ENCODE data around the gene PYGB.
A peak's percentile ranks its signal among the peaks of the same experiment; 100 is the strongest.

The PYGB gene

GRCh38 chr20:25244976-25245375 is 2.9 kb upstream of the PYGB start:
- TF ChIP-seq POLR2AphosphoS5 (IDR thresholded peaks at IDR 0.05; ENCODE audit: low read depth, low read length) (no peak), FOXP2 (optimal IDR thresholded peaks at IDR 0.05; ENCODE audit: borderline replicate concordance, extremely low read depth, extremely low read length, insufficient read depth) (no peak)
- TF ChIP-seq, protein P1, sequence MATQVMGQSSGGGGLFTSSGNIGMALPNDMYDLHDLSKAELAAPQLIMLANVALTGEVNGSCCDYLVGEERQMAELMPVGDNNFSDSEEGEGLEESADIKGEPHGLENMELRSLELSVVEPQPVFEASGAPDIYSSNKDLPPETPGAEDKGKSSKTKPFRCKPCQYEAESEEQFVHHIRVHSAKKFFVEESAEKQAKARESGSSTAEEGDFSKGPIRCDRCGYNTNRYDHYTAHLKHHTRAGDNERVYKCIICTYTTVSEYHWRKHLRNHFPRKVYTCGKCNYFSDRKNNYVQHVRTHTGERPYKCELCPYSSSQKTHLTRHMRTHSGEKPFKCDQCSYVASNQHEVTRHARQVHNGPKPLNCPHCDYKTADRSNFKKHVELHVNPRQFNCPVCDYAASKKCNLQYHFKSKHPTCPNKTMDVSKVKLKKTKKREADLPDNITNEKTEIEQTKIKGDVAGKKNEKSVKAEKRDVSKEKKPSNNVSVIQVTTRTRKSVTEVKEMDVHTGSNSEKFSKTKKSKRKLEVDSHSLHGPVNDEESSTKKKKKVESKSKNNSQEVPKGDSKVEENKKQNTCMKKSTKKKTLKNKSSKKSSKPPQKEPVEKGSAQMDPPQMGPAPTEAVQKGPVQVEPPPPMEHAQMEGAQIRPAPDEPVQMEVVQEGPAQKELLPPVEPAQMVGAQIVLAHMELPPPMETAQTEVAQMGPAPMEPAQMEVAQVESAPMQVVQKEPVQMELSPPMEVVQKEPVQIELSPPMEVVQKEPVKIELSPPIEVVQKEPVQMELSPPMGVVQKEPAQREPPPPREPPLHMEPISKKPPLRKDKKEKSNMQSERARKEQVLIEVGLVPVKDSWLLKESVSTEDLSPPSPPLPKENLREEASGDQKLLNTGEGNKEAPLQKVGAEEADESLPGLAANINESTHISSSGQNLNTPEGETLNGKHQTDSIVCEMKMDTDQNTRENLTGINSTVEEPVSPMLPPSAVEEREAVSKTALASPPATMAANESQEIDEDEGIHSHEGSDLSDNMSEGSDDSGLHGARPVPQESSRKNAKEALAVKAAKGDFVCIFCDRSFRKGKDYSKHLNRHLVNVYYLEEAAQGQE (IDR thresholded peaks at IDR 0.05; ENCODE audit: insufficient read depth in 1 of 2, low read depth in 2 of 2, low read length in 2 of 2) = no peak

DNA sequence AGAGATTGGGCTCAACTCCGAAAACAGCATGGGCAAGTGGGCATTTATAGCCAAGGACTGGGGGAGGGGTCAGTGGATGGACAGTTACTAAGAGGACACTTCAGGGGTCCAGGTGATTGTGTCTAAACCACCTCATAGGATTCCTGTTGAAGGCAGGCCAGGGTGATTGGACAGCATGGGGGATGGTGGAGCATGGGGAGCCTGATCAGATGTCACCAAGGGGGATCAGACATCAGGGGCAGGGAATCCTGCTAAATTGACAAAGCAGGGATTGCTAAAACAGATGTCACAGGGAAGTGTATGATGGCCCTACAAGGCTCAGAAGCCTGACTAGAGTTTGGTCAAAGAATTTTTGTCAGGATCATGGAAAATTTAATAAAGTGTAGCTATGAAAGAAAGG is 2.4 kb upstream of the PYGB start:
- no peak for TF ChIP-seq TAF1 (IDR thresholded peaks at IDR 0.05; ENCODE audit: borderline replicate concordance, insufficient read depth, low read length)
- TF ChIP-seq, protein P1 (IDR thresholded peaks at IDR 0.05; ENCODE audit: insufficient read depth in 1 of 2, low read depth in 2 of 2, low read length in 2 of 2) = no peak
- TF ChIP-seq POLR2AphosphoS5 (IDR thresholded peaks at IDR 0.05; ENCODE audit: low read depth, low read length) = no peak
- no peak for TF ChIP-seq SIN3A (IDR thresholded peaks at IDR 0.05; ENCODE audit: borderline replicate concordance, insufficient read depth, low read length)
- no peak for TF ChIP-seq FOXP2 (optimal IDR thresholded peaks at IDR 0.05; ENCODE audit: borderline replicate concordance, extremely low read depth, extremely low read length, insufficient read depth)

- no peak for TF ChIP-seq FOXP2 (optimal IDR thresholded peaks at IDR 0.05; ENCODE audit: borderline replicate concordance, extremely low read depth, extremely low read length, insufficient read depth)
- TF ChIP-seq, protein P1 (IDR thresholded peaks at IDR 0.05; ENCODE audit: insufficient read depth in 1 of 2, low read depth in 2 of 2, low read length in 2 of 2) = no peak
- TF ChIP-seq TAF1 (IDR thresholded peaks at IDR 0.05; ENCODE audit: borderline replicate concordance, insufficient read depth, low read length) = no peak
- no peak for TF ChIP-seq POLR2AphosphoS5 (IDR thresholded peaks at IDR 0.05; ENCODE audit: low read depth, low read length)
- no peak for TF ChIP-seq SIN3A (IDR thresholded peaks at IDR 0.05; ENCODE audit: borderline replicate concordance, insufficient read depth, low read length)
These were observed 1.5 kb upstream of the PYGB start for GRCh38 chr20:25246182-25246999.

DNA sequence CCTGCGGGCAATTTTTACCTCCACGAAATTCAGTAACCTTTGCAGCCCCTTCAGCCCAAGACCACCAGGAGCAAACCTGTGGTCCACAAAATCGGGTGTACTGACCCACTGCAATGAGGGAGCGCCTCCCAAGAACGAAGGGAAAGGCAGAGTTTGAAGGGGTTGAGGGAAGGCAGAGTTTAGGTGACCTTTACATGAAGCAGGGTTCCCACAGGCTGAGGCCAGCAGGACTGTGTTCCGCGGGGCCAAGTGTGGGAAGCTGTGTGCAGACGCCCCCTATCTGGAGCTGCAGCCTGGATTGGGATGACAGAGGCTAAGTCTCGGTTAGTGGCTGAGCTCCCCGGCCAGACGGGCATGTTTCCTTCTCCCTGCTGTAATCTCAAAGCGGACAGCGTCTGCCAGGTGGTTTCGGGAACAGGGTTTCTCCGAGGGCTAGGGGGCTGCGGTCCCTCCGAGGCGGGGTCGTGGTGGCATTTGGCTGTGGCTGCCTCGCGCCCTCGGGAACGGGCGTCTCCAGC is 826 bp upstream of the PYGB start:
- TF ChIP-seq, protein P1 (IDR thresholded peaks at IDR 0.05; ENCODE audit: insufficient read depth in 1 of 2, low read depth in 2 of 2, low read length in 2 of 2) = peak in 1 of 2 experiments; percentile 56; a peak in 1 of 4 replicates
- TF ChIP-seq POLR2AphosphoS5 (IDR thresholded peaks at IDR 0.05; ENCODE audit: low read depth, low read length) (peak; percentile 14; the same call in 1 of the 2 replicates), TAF1 (IDR thresholded peaks at IDR 0.05; ENCODE audit: borderline replicate concordance, insufficient read depth, low read length) (no peak), SIN3A (IDR thresholded peaks at IDR 0.05; ENCODE audit: borderline replicate concordance, insufficient read depth, low read length) (peak; percentile 60; the same call in 1 of the 2 replicates)

Data from PFSK-1 (cell line).